Islet of Langerhans (tissue), 1 donor: ENCODE results near the gene GREM2.

Experiments
- FAIRE-seq: peaks from one replicate; lab custom pipeline; 2011; peaks lifted over from hg19 to GRCh38; lab: Jason Lieb, UNC

GREM2 gene

GRCh38 chr1:240497908-240498307 lies 114.0 kb downstream of the GREM2 start:
- no peak for FAIRE-seq

DNA sequence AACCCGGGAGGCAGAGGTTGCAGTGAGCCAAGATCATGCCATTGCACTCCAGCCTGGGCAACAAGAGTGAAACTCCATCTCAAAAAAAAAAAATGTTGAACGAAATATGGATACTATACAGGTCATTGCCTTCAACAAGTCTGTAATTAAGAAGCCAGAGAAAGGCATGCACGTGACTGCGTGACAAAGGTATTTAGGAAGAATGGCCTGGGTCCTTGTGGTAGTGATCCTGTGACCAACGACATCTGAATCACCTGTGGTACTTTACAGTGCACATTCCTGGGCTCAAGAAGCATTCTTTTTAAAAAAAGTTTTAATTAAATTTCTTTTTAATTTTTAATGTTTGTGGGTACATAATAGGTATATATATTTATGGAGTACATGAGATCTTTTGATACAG lies 115.0 kb downstream of the GREM2 start:
- no peak for FAIRE-seq

DNA sequence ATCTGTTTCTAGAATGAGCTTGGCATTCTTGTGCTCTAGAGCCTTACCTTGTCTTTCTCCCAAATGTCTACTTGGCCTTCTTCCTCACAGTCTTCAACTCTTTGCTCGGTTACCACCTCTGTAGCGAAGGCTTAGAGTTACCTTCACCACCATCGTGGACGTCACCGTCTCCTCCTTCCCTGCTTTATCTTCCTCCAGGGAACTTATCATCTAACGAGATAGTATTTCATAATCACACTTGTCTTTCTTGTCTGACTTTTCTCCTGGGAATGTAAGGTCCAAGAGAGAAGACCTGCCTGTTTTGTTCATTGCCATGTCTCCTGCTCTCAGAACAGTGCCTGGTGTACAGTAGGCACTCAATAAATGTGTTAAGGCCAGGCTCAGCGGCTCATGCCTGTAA lies 115.6 kb downstream of the GREM2 start:
- no peak for FAIRE-seq

DNA sequence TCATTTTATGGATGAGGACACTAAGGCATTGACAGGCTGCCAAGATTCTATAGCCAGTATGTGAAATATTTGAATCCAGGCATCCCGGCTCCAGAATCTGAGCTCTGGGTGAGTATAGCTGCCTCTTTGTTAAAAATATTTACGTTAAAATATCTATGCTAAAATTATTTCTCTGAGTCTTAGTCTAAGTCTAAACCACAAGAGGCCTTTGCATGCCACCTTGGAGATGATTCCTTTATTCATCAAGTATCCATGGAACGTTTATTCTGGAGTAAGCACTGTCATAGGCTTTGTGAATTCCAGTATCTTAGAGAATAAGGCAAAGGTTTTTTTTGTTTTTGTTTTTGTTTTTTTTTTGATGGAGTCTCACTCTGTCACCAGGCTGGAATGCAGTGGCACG lies 116.4 kb downstream of the GREM2 start:
- FAIRE-seq: no peak

- FAIRE-seq: no peak
These were observed 119.0 kb downstream of the GREM2 start for GRCh38 chr1:240492832-240493440.

DNA sequence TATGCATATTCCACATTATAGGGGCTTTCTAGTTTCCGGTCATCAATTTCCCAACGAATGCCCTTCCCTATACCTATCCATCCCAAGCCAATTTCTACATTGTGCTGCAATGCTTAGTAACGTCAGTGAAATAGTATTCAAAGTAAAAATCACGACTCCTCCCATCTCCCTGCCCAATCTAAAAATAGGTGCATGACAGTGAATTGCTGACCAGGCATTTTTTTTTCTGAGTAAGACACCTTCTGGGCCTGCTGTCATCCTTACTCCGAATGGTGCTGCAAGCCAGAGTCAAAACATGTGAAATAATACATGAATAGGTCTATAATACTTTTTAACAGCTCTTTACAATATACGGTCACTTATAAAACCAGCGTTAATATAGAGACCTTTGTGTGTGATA lies 120.2 kb downstream of the GREM2 start:
- no peak for FAIRE-seq

DNA sequence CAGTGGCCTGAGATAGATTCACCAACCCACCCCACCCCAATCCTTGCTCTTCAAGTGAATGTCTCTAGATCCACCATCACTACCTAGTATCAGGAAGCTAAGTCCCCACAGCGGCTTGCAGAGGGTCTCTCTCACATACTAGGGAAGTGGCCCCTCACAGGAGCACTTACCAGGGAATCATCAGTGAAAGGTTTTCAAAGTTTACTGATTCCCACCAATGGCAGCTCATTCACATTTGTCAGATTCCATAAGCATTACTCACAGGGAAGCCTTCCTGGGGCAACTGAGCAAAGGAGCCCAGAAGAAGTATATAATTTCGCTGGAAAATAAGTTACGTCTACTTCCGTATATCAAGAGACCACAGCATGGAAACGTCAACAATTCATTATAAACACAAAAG lies 120.8 kb downstream of the GREM2 start:
- no peak for FAIRE-seq

DNA sequence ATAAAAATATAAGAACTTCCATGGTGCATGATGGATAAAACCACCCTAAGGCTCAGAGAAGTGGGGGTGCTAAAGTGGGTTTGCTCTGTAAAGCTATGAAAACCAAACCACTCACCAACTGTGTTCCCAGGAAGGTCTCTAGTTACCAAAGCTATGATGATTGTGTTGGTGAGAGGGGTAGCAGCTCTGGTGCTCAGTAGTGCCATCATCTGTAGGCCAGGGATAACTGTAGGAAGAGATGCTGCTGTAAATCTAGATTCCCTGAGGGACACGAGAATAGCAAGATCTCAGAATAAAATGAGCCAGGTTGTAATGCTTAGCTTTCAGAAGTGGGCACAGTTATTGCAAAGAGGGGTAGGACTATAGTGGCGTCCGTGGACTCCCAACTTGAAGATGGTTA lies 124.5 kb downstream of the GREM2 start:
- no peak for FAIRE-seq

DNA sequence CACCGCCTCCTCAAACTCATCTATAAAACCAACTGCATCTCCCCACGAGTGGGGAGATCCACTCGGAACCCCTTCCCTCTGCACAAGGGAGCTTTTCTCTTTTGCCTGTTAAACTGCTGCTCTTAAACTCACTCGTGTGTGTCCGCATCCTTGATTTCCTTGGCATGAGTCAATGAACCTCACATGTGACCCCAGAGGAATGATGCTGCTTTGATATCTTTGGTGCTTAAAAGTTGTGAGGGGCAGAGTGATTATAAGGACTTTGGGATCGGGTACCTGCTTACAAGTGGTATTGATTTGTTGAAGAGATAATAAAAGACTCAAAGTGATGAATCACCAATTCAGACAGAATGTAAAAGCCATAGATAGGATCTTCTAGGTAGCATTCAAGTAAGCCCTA lies 125.3 kb downstream of the GREM2 start:
- no peak for FAIRE-seq

DNA sequence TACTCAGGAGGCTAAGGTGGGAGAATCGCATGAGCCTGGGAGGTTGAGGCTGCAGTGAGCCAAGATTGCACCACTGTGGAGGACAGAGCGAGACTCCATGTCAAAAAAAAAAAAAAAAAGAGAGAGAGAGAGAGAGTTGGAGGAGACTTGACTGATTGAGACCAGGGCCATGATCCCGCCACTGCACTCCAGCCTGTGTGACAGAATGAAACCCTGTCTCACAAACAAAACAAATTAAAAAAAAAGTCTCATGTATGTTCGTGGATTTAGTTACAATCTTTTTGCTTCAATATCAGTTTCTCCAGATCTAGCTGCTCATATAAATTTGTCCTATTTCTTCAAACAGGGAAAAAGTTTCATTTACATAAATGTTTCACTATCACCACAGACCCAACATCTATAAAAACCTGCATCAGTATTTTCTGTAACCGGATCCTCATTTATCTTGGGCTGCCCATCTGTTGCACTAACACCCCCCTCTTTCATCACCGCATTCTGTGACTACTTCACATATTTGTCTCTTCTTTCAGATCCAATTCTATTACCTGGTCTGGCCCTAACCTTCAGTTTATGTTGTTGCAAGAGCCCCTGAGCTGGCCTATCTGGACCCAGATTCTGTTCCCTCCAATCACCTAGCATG lies 127.0 kb downstream of the GREM2 start:
- FAIRE-seq: no peak

GRCh38 chr1:240478536-240478935 lies 133.4 kb downstream of the GREM2 start:
- no peak for FAIRE-seq

DNA sequence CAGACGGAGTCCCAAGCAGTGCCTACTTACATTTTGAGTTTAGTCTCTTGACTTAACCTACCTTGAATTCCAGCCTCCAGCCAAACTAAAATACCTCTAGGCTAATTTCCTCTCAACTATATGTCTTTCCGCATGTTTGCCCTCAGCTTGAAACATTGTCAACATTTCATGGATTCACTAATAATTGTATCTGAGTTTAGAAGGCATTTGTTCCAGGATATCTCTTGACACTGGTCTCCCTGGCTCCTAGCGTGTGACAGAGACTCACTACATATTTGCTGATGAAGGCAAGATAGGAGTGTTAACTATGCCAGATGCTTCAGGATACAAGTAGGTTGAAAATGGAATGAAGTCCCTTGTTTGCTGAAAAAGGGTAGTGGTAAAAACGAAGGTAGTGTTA lies 136.1 kb downstream of the GREM2 start:
- no peak for FAIRE-seq

DNA sequence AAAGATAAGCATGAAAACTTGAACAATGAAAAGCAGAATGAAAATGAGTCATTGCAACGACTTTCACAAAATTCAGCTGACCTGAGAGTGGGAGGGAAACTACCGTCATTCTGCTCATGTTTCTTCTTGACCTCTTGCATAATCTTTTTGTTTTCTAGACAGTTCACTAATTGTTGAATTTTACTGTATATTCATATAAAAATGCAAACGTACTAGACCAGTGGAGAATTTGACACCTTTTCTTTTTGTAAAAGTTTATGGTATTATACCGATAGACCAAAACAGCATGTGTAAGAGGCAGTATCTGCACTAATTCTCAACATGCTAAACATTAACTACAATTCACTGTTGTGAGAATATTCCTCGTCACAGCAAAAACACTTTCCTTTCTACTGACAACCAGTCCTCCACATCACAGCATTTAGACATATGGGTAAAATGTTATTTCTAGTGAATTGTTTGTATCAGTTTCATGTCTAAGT lies 137.8 kb downstream of the GREM2 start:
- FAIRE-seq: no peak

GRCh38 chr1:240468656-240469055 lies 143.3 kb downstream of the GREM2 start:
- FAIRE-seq: no peak

GRCh38 chr1:240467895-240468294 lies 144.1 kb downstream of the GREM2 start:
- FAIRE-seq: no peak

GRCh38 chr1:240466509-240466908 lies 145.4 kb downstream of the GREM2 start:
- FAIRE-seq: no peak

DNA sequence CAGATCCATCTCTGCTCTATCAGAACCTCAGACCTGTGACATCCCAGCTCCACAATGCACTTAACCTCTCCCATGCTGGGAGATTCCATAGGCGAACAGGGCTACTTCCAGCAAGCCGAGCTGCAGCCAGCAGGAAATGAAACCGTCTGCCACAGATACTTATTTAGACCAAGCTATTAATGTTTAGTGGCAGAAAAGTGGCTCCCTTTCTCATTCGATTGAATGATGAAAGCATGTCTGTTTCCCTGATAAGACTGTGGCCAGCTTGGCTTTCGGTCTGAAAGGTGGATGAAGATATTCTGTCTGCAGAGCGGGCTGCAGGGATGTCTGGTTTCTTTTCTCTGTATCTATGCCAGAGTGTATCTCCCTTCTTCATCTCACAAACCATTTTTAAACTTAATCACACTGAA lies 146.4 kb downstream of the GREM2 start:
- no peak for FAIRE-seq

DNA sequence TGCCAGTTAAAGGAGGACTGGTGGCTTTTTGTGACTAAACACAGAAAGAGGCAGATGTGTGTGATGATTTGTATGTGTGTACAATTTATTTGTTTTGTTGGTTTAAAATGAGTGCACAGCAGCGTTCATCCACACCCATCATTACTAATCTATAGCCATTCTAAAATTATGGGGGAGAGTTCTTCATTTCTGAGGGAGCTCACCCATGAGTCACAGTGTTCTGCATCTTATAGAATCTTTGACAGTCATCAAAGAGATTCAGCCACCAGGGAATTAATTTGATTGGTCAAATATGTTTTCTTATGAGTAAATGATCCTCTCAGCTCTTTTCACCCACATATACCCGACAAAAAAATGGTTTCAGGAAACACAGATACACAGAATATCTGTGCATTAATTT lies 147.9 kb downstream of the GREM2 start:
- no peak for FAIRE-seq

DNA sequence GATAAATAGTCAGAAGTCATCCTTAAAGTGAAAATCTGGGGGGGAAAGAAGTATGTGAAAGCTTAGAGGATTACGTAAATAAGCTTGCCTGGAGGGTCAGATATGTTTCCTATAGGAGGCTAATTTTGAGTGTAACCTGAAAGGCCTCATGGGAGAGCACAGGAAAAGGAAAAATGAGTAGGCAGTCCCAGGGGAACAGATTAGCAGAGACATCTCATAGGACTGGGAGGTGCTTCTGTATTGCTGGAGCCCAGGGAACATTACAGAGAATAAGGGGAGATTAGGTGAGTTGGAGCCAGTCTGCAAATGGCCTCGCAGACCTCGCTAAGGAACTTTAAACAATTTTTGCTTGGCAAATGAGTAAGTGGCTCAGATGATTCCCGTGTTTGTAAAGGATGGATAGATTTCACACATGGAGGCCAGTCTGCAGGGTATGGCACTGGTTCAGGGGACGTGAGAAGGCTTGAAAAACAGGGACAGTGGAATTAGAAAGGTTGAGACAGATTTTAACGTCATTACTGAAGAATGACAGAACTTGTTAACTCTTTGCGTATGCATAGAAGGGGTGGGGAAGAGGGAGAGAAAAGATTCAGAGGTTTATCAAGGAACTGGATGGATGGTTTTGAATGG lies 149.1 kb downstream of the GREM2 start:
- no peak for FAIRE-seq

- no peak for FAIRE-seq
These were observed 149.7 kb downstream of the GREM2 start for GRCh38 chr1:240462277-240462676.

DNA sequence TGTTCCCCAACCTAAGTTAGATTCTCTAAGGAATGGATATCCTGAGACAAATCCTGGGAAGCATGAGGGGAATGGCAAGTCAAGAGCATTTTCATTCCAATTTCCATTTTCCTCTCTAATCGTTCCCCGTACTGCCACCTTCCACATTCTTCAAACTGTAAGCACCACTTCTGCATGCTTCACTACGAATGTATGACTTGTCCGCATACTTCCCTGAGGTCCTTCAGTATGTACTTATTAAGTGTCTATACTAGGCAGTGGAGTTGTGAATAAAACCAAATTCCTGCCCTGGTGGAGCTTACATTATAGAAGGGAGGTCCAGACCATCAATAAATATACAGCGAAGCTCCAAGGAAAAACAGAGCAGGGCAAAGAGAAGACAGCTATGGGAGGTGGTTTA lies 154.8 kb downstream of the GREM2 start:
- no peak for FAIRE-seq

DNA sequence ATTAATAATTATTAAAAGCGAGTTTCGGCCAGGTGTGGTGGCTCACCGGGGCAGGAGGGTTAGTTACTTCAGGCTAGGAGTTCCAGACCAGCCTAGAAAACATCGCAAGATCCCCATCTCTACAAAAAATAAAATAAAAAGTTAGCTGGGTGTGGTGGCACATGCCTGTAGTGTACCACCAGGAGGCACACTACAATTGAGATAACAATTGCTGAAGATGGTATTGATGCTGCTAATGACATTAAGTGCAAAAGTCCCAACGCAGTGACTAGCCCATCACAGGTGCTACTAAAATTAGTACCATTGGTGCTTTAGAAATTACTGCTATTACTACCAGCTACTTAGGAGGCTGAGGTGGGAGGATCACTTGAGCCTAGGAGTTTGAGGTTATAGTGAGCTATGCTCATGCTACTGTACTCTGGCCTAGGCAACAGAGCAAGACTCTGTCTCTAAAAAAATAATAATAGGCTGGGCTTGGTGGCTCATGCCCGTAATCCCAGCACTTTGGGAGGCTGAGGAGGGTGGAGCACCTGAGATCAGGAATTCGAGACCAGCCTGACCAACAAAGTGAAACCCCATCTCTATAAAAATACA lies 156.6 kb downstream of the GREM2 start:
- no peak for FAIRE-seq

- no peak for FAIRE-seq
These were observed 166.6 kb downstream of the GREM2 start for GRCh38 chr1:240445369-240445768.

- no peak for FAIRE-seq
These were observed 170.3 kb downstream of the GREM2 start for GRCh38 chr1:240441669-240442068.
